GM12878 (cell line): ENCODE measurements around the gene HSBP1L1. TPM values are rescaled to one million over a fixed set of nuclear protein-coding genes. Genes with fewer than 3 reads are reported as not detected.

Experiments
- ATAC-seq: fragments of 200-7000 bp; cut with Tn5 transposase; 3 replicates; pipeline ENCODE4 v1.9.1; 2020; ENCODE audit warnings: mild to moderate bottlenecking, moderate library complexity
- BruUV-seq: library from RNA; stranded (reverse); fragments of 400-500 nt; replicated peaks from 2 replicates; lab custom pipeline; 2021; lab: Mats Ljungman, UMichigan
- CTCF ChIA-PET: fragments of 300-600 bp; sonication (Branson Sonifier 250); formaldehyde crosslinking; extraction: SDS; loops from one replicate; lab custom pipeline; 2021; ENCODE audit warnings: inconsistent platforms; lab: Yijun Ruan, JAX
- POLR2A ChIA-PET: fragments of 350-600 bp; formaldehyde crosslinking; extraction: SDS; loops from one replicate; lab custom pipeline; 2021; ENCODE audit warnings: inconsistent platforms; lab: Charles Lee
- RAD21 ChIA-PET: fragments of 300-600 bp; sonication (Branson Sonifier 250); formaldehyde crosslinking; loops from one replicate; lab custom pipeline; 2023; ENCODE audit warnings: antibody characterized with exemption; ENCODE audit not compliant: unreplicated experiment; lab: Charles Lee
- SMC1A ChIA-PET: fragments of 300-600 bp; sonication (Branson Sonifier 250); formaldehyde crosslinking; loops from one replicate; lab custom pipeline; 2023; ENCODE audit not compliant: unreplicated experiment, uncharacterized antibody; lab: Charles Lee
- DNase-seq: peaks from one replicate; pipeline ENCODE4 v3.0.0-alpha.2; 2011; ENCODE audit warnings: low read depth, low spot score
- FAIRE-seq: peaks from 3 replicates; lab custom pipeline; 2011; peaks lifted over from hg19 to GRCh38; lab: Jason Lieb, UNC
- H2AFZ ChIP-seq: 2 replicates; pipeline ENCODE4 v1.6.0; 2011; ENCODE audit warnings: low read depth, low read length, control low read depth; ENCODE audit not compliant: control insufficient read depth
- H3K27ac ChIP-seq: 2 replicates; pipeline ENCODE4 v1.5.1; 2011; ENCODE audit warnings: control low read depth; ENCODE audit not compliant: control insufficient read depth, insufficient read depth
- H3K27me3 ChIP-seq, 2 experiments: replicated peaks in 1 of 2; 2 replicates each; pipeline versions ENCODE4 v1.6.0 to v1.6.1; 2011; ENCODE audit warnings: low read length in 1 of 2; ENCODE audit not compliant: control insufficient read depth in 2 of 2, insufficient read depth in 2 of 2
- H3K36me3 ChIP-seq, 2 experiments: 2 replicates each; pipeline ENCODE4 v1.5.1; 2011; ENCODE audit warnings: low read length in 1 of 2; ENCODE audit not compliant: control insufficient read depth in 2 of 2, insufficient read depth in 2 of 2
- H3K4me1 ChIP-seq: 2 replicates; pipeline ENCODE4 v1.6.1; 2011; ENCODE audit warnings: mild to moderate bottlenecking, low read length, moderate library complexity, mixed read lengths; ENCODE audit not compliant: control insufficient read depth, insufficient read depth
- H3K4me2 ChIP-seq: 2 replicates; pipeline ENCODE4 v1.6.0; 2011; ENCODE audit warnings: control low read depth; ENCODE audit not compliant: control insufficient read depth, insufficient read depth
- H3K4me3 ChIP-seq: fragments of 200-600 bp; sonication (generic); 2 replicates; pipeline ENCODE4 v1.5.1; 2016
- H3K79me2 ChIP-seq: 2 replicates; pipeline ENCODE4 v1.6.0; 2011; ENCODE audit warnings: low read length; ENCODE audit not compliant: control insufficient read depth, insufficient read depth
- H3K9ac ChIP-seq: 2 replicates; pipeline ENCODE4 v1.8.0; 2011; ENCODE audit warnings: low read length, control low read depth, mixed read lengths; ENCODE audit not compliant: control insufficient read depth, insufficient read depth
- H3K9me3 ChIP-seq: replicated peaks from 3 replicates; pipeline ENCODE4 v1.5.1; 2011; ENCODE audit warnings: mild to moderate bottlenecking, low read length; ENCODE audit not compliant: control insufficient read depth, insufficient read depth
- H4K20me1 ChIP-seq: 2 replicates; pipeline ENCODE4 v1.6.0; 2011; ENCODE audit not compliant: control insufficient read depth, insufficient read depth
- GATAD2B ChIP-seq: fragments of 450-650 bp; conservative IDR thresholded peaks from 2 replicates; pipeline ENCODE4 v1.6.1; 2017; ENCODE audit warnings: low read depth, mild to moderate bottlenecking, moderate library complexity
- KLF5 ChIP-seq: fragments of 450-650 bp; IDR thresholded peaks from 2 replicates; pipeline ENCODE4 v1.6.1; 2014; ENCODE audit warnings: mild to moderate bottlenecking; ENCODE audit not compliant: partially characterized antibody
- NR2F1 ChIP-seq: fragments of 450-650 bp; conservative IDR thresholded peaks from 2 replicates; pipeline ENCODE4 v1.6.1; 2017; ENCODE audit warnings: mild to moderate bottlenecking
- RAD21 ChIP-seq: IDR thresholded peaks from 2 replicates; pipeline ENCODE4 v1.6.1; 2011; ENCODE audit warnings: mild to moderate bottlenecking, low read depth, low read length, moderate library complexity; ENCODE audit not compliant: insufficient read depth
- SMARCA5 ChIP-seq: fragments of 450-650 bp; IDR thresholded peaks from 2 replicates; pipeline ENCODE4 v1.6.1; 2017; ENCODE audit warnings: mild to moderate bottlenecking
- SPI1 ChIP-seq: IDR thresholded peaks from 2 replicates; pipeline ENCODE4 v1.6.1; 2011; ENCODE audit warnings: low read depth, mild to moderate bottlenecking, low read length, moderate library complexity, borderline replicate concordance; ENCODE audit not compliant: insufficient read depth
- TCF12 ChIP-seq: IDR thresholded peaks from 2 replicates; pipeline ENCODE4 v1.6.1; 2011; ENCODE audit warnings: low read depth, mild to moderate bottlenecking, low read length
- ZNF274 ChIP-seq: IDR thresholded peaks from one replicate; pipeline ENCODE4 v1.8.0; 2011; ENCODE audit not compliant: insufficient read length, insufficient read depth
- WGBS: methylation state at CpG from one replicate; pipeline ENCODE4 v1.1.6; 2016; ENCODE audit warnings: low lambda C conversion rate; ENCODE audit not compliant: insufficient replicate concordance, insufficient coverage; ENCODE audit errors: missing lambda C conversion rate; 5-methylcytosine and 5-hydroxymethylcytosine counted together
- in situ Hi-C: fragments of 300-500 bp; cut with MboI; formaldehyde crosslinking; loops from 9 replicates; pipeline ENCODE4 v1.14.3; 2018; ENCODE audit warnings: mixed read lengths
- intact Hi-C: fragments of 100-400 bp; cut with micrococcal nuclease; formaldehyde crosslinking; loops from one replicate; pipeline ENCODE4 v1.14.2; 2022; ENCODE audit not compliant: unreplicated experiment
- polyA plus RNA-seq, 11 experiments: library from polyadenylated mRNA; depleted of rRNA in 4 of 11; unstranded in 6 of 11; stranded (reverse) in 5 of 11; fragments of >200 nt; fragmentation: Nextera tagmentation in 4 of 11; fragmentation: Illumina TruSeq in 1 of 11; extraction: Ambion mirVana in 4 of 11; extraction: Trizol in 1 of 11; gene quantifications; 1 replicate in 1 of 11; 2 replicates in 10 of 11; pipeline versions ENCODE4 v1.2.1 to v1.2.3, GENCODE V29; 2011 to 2016; ENCODE audit warnings: inconsistent platforms in 2 of 11, missing spikeins in 2 of 11, low read depth in 1 of 11
- total RNA-seq, 4 experiments: library from RNA; depleted of rRNA in 3 of 4; stranded (reverse); fragments of >200 nt in 3 of 4; fragmentation: Illumina TruSeq in 1 of 4; extraction: Trizol in 1 of 4; gene quantifications; 2 replicates each; pipeline versions ENCODE4 v1.2.1 to v1.2.3, GENCODE V29; 2013 to 2021

The HSBP1L1 gene
- total and polyA plus RNA-seq, 10 of the 15 experiments (the other 5 are each of a cell fraction or from before 2014, with no cell fraction given) = 0.97 to 14.0 (median 6.9) TPM; not detected in 1

DNA sequence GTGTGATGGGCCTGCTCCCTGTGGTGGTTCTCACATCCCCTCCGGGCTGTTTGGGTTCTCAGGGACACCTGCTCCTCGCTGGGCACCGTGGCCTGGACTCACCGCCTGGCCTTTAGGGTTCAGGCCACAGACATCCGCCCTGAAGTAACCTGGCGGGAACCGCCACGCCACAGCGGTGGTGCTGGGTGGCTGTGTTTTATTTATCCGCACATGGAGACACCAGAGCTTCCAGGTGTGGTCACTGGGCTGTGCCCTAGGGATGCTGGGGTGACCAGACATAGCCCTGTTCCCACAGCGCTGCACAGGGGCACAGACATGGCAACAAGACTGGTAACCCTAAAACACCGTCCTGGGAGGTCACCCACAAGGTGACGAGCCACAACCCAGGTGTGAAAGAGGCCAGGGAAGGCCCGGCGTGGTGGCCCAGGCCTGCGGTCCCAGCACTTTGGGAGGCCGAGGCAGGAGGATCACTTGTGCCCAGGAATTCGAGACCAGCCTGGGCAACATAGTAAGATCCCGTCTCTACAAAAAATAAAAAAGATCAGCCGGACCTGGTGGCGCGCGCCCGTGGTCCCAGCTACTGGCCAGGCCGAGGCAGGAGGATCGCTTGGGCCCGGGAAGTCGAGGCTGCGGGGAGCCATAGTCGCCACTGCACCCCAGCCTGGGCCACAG, 649 bp upstream of the HSBP1L1 start:
- DNase-seq (no peak), FAIRE-seq (no peak), ATAC-seq (no peak)
- ChIA-PET SMC1A (interaction anchor here (0.6 to 2.5 kb wide), 12 partner anchors 9 to 249 kb away, joined by 3 to 13 read pairs (median 4); partner anchors contain the start of gene RBFA), RAD21 (interaction anchor here (0.6 to 2.4 kb wide), 8 partner anchors 9 to 184 kb away, joined by 3 to 9 read pairs (median 5); partner anchors contain the start of genes SLC66A2 and TXNL4A), POLR2A (interaction anchor here (0.8 to 1.3 kb wide), 5 partner anchors 19 to 185 kb away, joined by 3 to 4 read pairs (median 3); no protein-coding TSS in a partner anchor), CTCF (interaction anchor here (0.7 to 2.5 kb wide), 12 partner anchors 10 to 195 kb away, joined by 3 to 9 read pairs (median 4); partner anchors contain the start of gene TXNL4A)
- intact Hi-C loops (loop anchor here (2.0 to 5.0 kb wide), 3 partner anchors 144 to 283 kb away; partner anchors contain the start of gene ADNP2), in situ Hi-C loops (no loop called here)
- peak overlapping the region; percentile 80 for H2AFZ ChIP-seq
- 46% methylated on average over 30 of the region's 30 CpGs for WGBS
- peak overlapping the region; percentile 55 for H3K27ac ChIP-seq
- peak overlapping the region; percentile 82 for H3K4me2 ChIP-seq
- no peaks in the 10 kb centered on the region for H3K36me3 ChIP-seq
- no peak for TF ChIP-seq ZNF274
- peak; percentile 8; the same call in 1 of the 2 replicates for TF ChIP-seq SPI1
- no peak for TF ChIP-seq GATAD2B
- no peak for TF ChIP-seq RAD21
- peak; percentile 38; the same call in 1 of the 2 replicates for TF ChIP-seq NR2F1
- TF ChIP-seq TCF12 = 0 out of 2 replicates have a peak, but pooled peaks have one; percentile 30
- TF ChIP-seq SMARCA5 = 0 out of 2 replicates have a peak, but pooled peaks have one; percentile 37
- TF ChIP-seq KLF5 = no peak
- H4K20me1 ChIP-seq = no peaks in the 10 kb centered on the region
- peak overlapping the region; percentile 37 for H3K4me3 ChIP-seq
- H3K9ac ChIP-seq = peak overlapping the region; percentile 69; the same call in 1 of the 2 replicates
- H3K4me1 ChIP-seq = peaks cover 25% of the 10 kb centered on the region
- no TSS peak for BruUV-seq
- H3K27me3 ChIP-seq = no peaks in the 10 kb centered on the region
- H3K79me2 ChIP-seq = no peaks in the 10 kb centered on the region; the same call in 1 of the 2 replicates
- H3K9me3 ChIP-seq = no peaks in the 10 kb centered on the region
